Neural progenitor cell (in vitro differentiated cells): ENCODE measurements around the gene DLG2. TPM values are rescaled to one million over a fixed set of nuclear protein-coding genes. Genes with fewer than 3 reads are reported as not detected.

ENCODE experiments used
- DNase-seq: peaks from one replicate; pipeline ENCODE4 v3.0.0-alpha.2; 2016; ENCODE audit warnings: low spot score
- H2AFZ ChIP-seq: fragments of 200-600 bp; sonication (generic); replicated peaks from 2 replicates; pipeline ENCODE4 v1.6.1; 2016; ENCODE audit warnings: antibody characterized with exemption
- H3F3A ChIP-seq: fragments of 200-600 bp; sonication (generic); 2 replicates; pipeline ENCODE4 v1.6.1; 2016; ENCODE audit warnings: antibody characterized with exemption, low read depth
- H3K27ac ChIP-seq: fragments of 200-600 bp; sonication (generic); 2 replicates; pipeline ENCODE4 v1.5.1; 2016; ENCODE audit warnings: mild to moderate bottlenecking
- H3K27me3 ChIP-seq: fragments of 200-600 bp; sonication (generic); 2 replicates; pipeline ENCODE4 v1.6.1; 2016; ENCODE audit warnings: mild to moderate bottlenecking, moderate library complexity
- H3K36me3 ChIP-seq: fragments of 200-600 bp; sonication (generic); 2 replicates; pipeline ENCODE4 v1.5.1; 2016
- H3K4me1 ChIP-seq: fragments of 200-600 bp; sonication (generic); 2 replicates; pipeline ENCODE4 v1.6.1; 2016; ENCODE audit warnings: mixed run types
- H3K4me2 ChIP-seq: fragments of 200-600 bp; sonication (generic); 2 replicates; pipeline ENCODE4 v1.6.1; 2016
- H3K4me3 ChIP-seq: fragments of 200-600 bp; sonication (generic); 2 replicates; pipeline ENCODE4 v1.5.1; 2016
- H3K79me2 ChIP-seq: fragments of 200-600 bp; sonication (generic); 2 replicates; pipeline ENCODE4 v1.6.1; 2016; ENCODE audit warnings: low read depth
- H3K9ac ChIP-seq: fragments of 200-600 bp; sonication (generic); 2 replicates; pipeline ENCODE4 v1.6.1; 2016
- H3K9me3 ChIP-seq: fragments of 200-600 bp; sonication (generic); 2 replicates; pipeline ENCODE4 v1.5.1; 2016; ENCODE audit warnings: low read depth
- H4K20me1 ChIP-seq: fragments of 200-600 bp; sonication (generic); 2 replicates; pipeline ENCODE4 v1.6.1; 2016; ENCODE audit warnings: low read depth
- H3K27ac Mint-ChIP-seq: 3 replicates; pipeline ENCODE4 v1.8.0; 2021; ENCODE audit warnings: mixed read lengths
- H3K27me3 Mint-ChIP-seq: 2 replicates; pipeline ENCODE4 v1.8.0; 2022; ENCODE audit warnings: low read depth, mild to moderate bottlenecking, inconsistent platforms, moderate library complexity, mixed read lengths; ENCODE audit not compliant: insufficient read depth
- H3K36me3 Mint-ChIP-seq: 3 replicates; pipeline ENCODE4 v1.8.0; 2021; ENCODE audit warnings: mixed read lengths
- H3K4me1 Mint-ChIP-seq: 3 replicates; pipeline ENCODE4 v1.8.0; 2021; ENCODE audit warnings: mixed read lengths
- H3K4me3 Mint-ChIP-seq: 3 replicates; pipeline ENCODE4 v1.8.0; 2021; ENCODE audit warnings: mild to moderate bottlenecking, moderate library complexity, mixed read lengths
- H3K9me3 Mint-ChIP-seq: 3 replicates; pipeline ENCODE4 v1.8.0; 2020; ENCODE audit warnings: mixed read lengths
- CTCF ChIP-seq: fragments of 200-600 bp; sonication (generic); IDR thresholded peaks from 2 replicates; pipeline ENCODE4 v1.5.1; 2017; ENCODE audit warnings: antibody characterized with exemption, mild to moderate bottlenecking
- EZH2 ChIP-seq: fragments of 200-600 bp; sonication (generic); IDR thresholded peaks from 2 replicates; pipeline ENCODE4 v1.6.1; 2017; ENCODE audit warnings: antibody characterized with exemption, mild to moderate bottlenecking, moderate library complexity
- EZH2phosphoT487 ChIP-seq: fragments of 200-600 bp; sonication (generic); IDR thresholded peaks from 2 replicates; pipeline ENCODE4 v1.6.1; 2017; ENCODE audit warnings: antibody characterized with exemption
- total RNA-seq: library from RNA; depleted of rRNA; stranded (reverse); fragments of >200 nt; gene quantifications from 2 replicates; pipeline ENCODE4 v1.2.3, GENCODE V29; 2015; ENCODE audit warnings: low replicate concordance

Gene DLG2
- total RNA-seq, 1 donor from 2014 or later, result 7.5 TPM

GRCh38 chr11:83855237-83855636 lies 1771.9 kb downstream of the DLG2 start:
- Histone ChIP-seq H3F3A (no peaks in the 10 kb centered on the region), H3K79me2 (no peaks in the 10 kb centered on the region), H3K27me3 (no peaks in the 10 kb centered on the region), H4K20me1 (no peaks in the 10 kb centered on the region), H3K9ac (no peak overlapping the region), H3K9me3 (no peaks in the 10 kb centered on the region), H3K4me2 (no peak overlapping the region), H3K4me3 (no peak overlapping the region), H3K4me1 (no peaks in the 10 kb centered on the region), H2AFZ (no peak overlapping the region), H3K27ac (no peak overlapping the region), H3K36me3 (no peaks in the 10 kb centered on the region)
- no peak for DNase-seq
- H3K4me3 Mint-ChIP-seq, result no peak overlapping the region
- H3K9me3 Mint-ChIP-seq, result peaks cover 20% of the 10 kb centered on the region
- no peaks in the 10 kb centered on the region for H3K4me1 Mint-ChIP-seq
- no peak for TF ChIP-seq EZH2phosphoT487
- TF ChIP-seq EZH2, result no peak
- no peak for TF ChIP-seq CTCF
- H3K27ac Mint-ChIP-seq, result no peak overlapping the region
- peaks cover 2% of the 10 kb centered on the region for H3K27me3 Mint-ChIP-seq
- H3K36me3 Mint-ChIP-seq, result no peaks in the 10 kb centered on the region

GRCh38 chr11:83852775-83853442 lies 1774.2 kb downstream of the DLG2 start:
- H2AFZ ChIP-seq, result no peak overlapping the region
- no peak overlapping the region for H3K27ac Mint-ChIP-seq

GRCh38 chr11:83852012-83852411 lies 1775.1 kb downstream of the DLG2 start:
- Histone ChIP-seq H2AFZ (no peak overlapping the region), H3K27ac (no peak overlapping the region), H3K4me2 (no peak overlapping the region), H3K36me3 (no peaks in the 10 kb centered on the region), H3K79me2 (no peaks in the 10 kb centered on the region), H3K4me1 (no peaks in the 10 kb centered on the region), H3K9me3 (no peaks in the 10 kb centered on the region), H4K20me1 (no peaks in the 10 kb centered on the region), H3K27me3 (no peaks in the 10 kb centered on the region), H3K9ac (no peak overlapping the region), H3K4me3 (no peak overlapping the region), H3F3A (no peaks in the 10 kb centered on the region)
- Mint-ChIP-seq H3K36me3 (no peaks in the 10 kb centered on the region), H3K9me3 (peaks cover 5% of the 10 kb centered on the region), H3K4me1 (no peaks in the 10 kb centered on the region), H3K27me3 (no peaks in the 10 kb centered on the region), H3K27ac (no peak overlapping the region), H3K4me3 (no peak overlapping the region)
- no peak for TF ChIP-seq CTCF
- no peak for TF ChIP-seq EZH2
- TF ChIP-seq EZH2phosphoT487, result no peak
- no peak for DNase-seq

More at GRCh38 chr11:83852775-83853442, 1774.2 kb downstream of the DLG2 start:
- Histone ChIP-seq H3K79me2 (no peaks in the 10 kb centered on the region), H3F3A (no peaks in the 10 kb centered on the region), H3K27ac (no peak overlapping the region), H3K4me3 (no peak overlapping the region), H3K27me3 (no peaks in the 10 kb centered on the region), H3K36me3 (no peaks in the 10 kb centered on the region), H4K20me1 (no peaks in the 10 kb centered on the region), H3K4me2 (no peak overlapping the region), H3K4me1 (no peaks in the 10 kb centered on the region), H3K9ac (no peak overlapping the region), H3K9me3 (no peaks in the 10 kb centered on the region)
- DNase-seq, result no peak
- TF ChIP-seq CTCF (no peak), EZH2phosphoT487 (no peak), EZH2 (no peak)
- peaks cover 13% of the 10 kb centered on the region for H3K9me3 Mint-ChIP-seq
- H3K36me3 Mint-ChIP-seq, result no peaks in the 10 kb centered on the region
- peaks cover 2% of the 10 kb centered on the region for H3K27me3 Mint-ChIP-seq
- H3K4me3 Mint-ChIP-seq, result no peak overlapping the region
- H3K4me1 Mint-ChIP-seq, result no peaks in the 10 kb centered on the region
